HL-60 (cell line): ENCODE measurements around the gene NLRC5.

Experiments
- DNase-seq, 2 experiments: peaks; one replicate each; pipeline ENCODE4 v3.0.0-alpha.2; 2010 to 2020; ENCODE audit warnings: low read depth in 1 of 2, low spot score in 1 of 2
- H3K27ac ChIP-seq: fragments of 250-450 bp; sonication (Bioruptor Pico); replicated peaks from 2 replicates; pipeline ENCODE4 v1.5.1; 2020; ENCODE audit warnings: mild to moderate bottlenecking, moderate library complexity
- H3K27me3 ChIP-seq: fragments of 250-450 bp; sonication (Bioruptor Pico); 2 replicates; pipeline ENCODE4 v1.5.1; 2021; ENCODE audit warnings: mild to moderate bottlenecking, moderate library complexity; ENCODE audit not compliant: insufficient read depth, poor library complexity, severe bottlenecking
- H3K4me3 ChIP-seq: replicated peaks from 2 replicates; pipeline ENCODE4 v1.5.1; 2011; ENCODE audit warnings: mild to moderate bottlenecking, control low read depth, low read length; ENCODE audit not compliant: insufficient read depth
- GABPA ChIP-seq: IDR thresholded peaks from 2 replicates; pipeline ENCODE4 v1.6.1; 2012; ENCODE audit warnings: low read depth
- POLR2AphosphoS5 ChIP-seq: IDR thresholded peaks from 2 replicates; pipeline ENCODE4 v1.6.1; 2012; ENCODE audit warnings: low read depth
- SPI1 ChIP-seq: IDR thresholded peaks from 2 replicates; pipeline ENCODE4 v1.6.1; 2012; ENCODE audit warnings: low read depth, mild to moderate bottlenecking, borderline replicate concordance
- TF ChIP-seq, protein P1 (sequence below): IDR thresholded peaks from 2 replicates; pipeline ENCODE4 v1.6.1; 2012; ENCODE audit warnings: low read depth; ENCODE audit not compliant: insufficient replicate concordance
- TF ChIP-seq, protein P2 (sequence below): IDR thresholded peaks from one replicate; pipeline ENCODE4 v1.5.1; 2011; ENCODE audit warnings: low read length, control low read depth, inconsistent platforms; ENCODE audit not compliant: insufficient read depth

NLRC5 gene

DNA sequence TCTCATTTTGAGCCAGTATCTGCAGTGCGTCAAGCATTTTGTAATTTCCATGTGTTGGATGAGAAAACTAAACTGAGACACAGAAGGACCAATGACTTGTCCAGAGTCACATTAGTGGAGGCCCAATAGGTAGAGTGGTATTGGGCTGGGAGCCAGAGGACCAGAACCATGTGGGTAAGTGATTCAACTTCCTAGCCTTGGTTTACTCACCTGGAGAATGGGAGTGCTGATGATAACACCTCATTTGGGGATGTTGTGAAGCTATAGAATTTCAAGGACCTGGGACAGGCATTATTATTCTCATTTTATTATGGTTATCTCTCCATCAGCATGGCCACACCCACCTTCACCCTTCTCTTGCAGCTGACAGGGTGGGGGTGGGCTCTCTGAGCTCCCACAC lies 111.1 kb downstream of the NLRC5 start:
- DNase-seq: no peak
- Histone ChIP-seq H3K4me3 (no peak overlapping the region), H3K27me3 (no peaks in the 10 kb centered on the region), H3K27ac (no peak overlapping the region)
- TF ChIP-seq, protein P1, sequence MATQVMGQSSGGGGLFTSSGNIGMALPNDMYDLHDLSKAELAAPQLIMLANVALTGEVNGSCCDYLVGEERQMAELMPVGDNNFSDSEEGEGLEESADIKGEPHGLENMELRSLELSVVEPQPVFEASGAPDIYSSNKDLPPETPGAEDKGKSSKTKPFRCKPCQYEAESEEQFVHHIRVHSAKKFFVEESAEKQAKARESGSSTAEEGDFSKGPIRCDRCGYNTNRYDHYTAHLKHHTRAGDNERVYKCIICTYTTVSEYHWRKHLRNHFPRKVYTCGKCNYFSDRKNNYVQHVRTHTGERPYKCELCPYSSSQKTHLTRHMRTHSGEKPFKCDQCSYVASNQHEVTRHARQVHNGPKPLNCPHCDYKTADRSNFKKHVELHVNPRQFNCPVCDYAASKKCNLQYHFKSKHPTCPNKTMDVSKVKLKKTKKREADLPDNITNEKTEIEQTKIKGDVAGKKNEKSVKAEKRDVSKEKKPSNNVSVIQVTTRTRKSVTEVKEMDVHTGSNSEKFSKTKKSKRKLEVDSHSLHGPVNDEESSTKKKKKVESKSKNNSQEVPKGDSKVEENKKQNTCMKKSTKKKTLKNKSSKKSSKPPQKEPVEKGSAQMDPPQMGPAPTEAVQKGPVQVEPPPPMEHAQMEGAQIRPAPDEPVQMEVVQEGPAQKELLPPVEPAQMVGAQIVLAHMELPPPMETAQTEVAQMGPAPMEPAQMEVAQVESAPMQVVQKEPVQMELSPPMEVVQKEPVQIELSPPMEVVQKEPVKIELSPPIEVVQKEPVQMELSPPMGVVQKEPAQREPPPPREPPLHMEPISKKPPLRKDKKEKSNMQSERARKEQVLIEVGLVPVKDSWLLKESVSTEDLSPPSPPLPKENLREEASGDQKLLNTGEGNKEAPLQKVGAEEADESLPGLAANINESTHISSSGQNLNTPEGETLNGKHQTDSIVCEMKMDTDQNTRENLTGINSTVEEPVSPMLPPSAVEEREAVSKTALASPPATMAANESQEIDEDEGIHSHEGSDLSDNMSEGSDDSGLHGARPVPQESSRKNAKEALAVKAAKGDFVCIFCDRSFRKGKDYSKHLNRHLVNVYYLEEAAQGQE: no peak
- TF ChIP-seq POLR2AphosphoS5 (no peak), SPI1 (no peak), GABPA (no peak)
- TF ChIP-seq, protein P2, sequence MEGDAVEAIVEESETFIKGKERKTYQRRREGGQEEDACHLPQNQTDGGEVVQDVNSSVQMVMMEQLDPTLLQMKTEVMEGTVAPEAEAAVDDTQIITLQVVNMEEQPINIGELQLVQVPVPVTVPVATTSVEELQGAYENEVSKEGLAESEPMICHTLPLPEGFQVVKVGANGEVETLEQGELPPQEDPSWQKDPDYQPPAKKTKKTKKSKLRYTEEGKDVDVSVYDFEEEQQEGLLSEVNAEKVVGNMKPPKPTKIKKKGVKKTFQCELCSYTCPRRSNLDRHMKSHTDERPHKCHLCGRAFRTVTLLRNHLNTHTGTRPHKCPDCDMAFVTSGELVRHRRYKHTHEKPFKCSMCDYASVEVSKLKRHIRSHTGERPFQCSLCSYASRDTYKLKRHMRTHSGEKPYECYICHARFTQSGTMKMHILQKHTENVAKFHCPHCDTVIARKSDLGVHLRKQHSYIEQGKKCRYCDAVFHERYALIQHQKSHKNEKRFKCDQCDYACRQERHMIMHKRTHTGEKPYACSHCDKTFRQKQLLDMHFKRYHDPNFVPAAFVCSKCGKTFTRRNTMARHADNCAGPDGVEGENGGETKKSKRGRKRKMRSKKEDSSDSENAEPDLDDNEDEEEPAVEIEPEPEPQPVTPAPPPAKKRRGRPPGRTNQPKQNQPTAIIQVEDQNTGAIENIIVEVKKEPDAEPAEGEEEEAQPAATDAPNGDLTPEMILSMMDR: no peak

DNA sequence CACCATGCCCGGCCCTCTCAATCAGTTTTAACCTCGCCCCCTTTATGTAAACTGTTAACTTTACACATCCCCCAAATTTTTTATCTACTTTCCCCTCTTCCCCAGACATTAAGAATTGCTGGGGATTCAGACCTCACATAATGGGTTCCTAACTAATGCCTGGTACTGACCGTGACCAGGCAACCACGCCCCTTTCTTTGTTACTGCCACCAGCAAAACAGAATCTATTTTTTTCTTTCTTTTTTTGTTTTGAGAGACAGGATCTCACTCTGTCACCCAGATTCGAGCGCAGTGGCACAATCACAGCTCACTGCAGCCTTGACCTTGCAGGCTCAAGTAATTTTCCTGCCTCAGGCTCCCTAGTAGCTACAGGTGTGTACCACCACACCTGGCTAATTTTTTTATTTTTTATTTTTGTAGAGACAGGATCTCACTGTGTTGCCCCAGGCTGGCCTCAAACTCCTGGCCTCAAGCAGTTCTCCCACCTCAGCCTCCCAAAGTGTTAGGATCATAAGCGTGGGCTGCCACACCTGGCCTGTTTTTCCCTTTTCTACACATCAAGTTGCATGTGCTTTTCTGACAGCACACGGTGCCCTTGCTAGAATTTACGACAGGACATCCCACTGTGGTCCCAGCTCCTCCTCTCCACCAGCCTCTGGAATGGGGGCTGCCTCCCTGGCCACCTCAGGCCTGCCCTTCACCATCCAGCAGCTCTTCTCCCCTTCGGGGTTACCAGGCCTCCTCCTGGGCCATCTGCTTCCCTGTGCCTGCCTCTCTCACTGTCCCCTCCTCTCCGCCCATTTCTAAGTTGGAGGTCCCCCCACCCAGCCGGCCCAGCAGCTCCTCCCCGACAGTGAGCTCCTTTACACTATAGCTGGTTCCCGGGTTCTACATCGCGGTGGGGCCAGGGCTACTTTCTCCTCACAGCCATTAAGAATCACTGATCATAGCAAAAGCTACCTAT lies 113.8 kb downstream of the NLRC5 start:
- no peak overlapping the region for H3K27ac ChIP-seq
- no peak for DNase-seq
- H3K4me3 ChIP-seq: no peak overlapping the region
- no peaks in the 10 kb centered on the region for H3K27me3 ChIP-seq
- TF ChIP-seq, protein P1: no peak
- TF ChIP-seq GABPA (no peak), POLR2AphosphoS5 (no peak), SPI1 (no peak)
- TF ChIP-seq, protein P2: no peak

- TF ChIP-seq, protein P2: no peak
- no peak for TF ChIP-seq SPI1
- TF ChIP-seq POLR2AphosphoS5: no peak
- TF ChIP-seq GABPA: no peak
- TF ChIP-seq, protein P1: no peak
- H3K27me3 ChIP-seq: no peaks in the 10 kb centered on the region
- no peak overlapping the region for H3K27ac ChIP-seq
- no peak for DNase-seq
- no peak overlapping the region for H3K4me3 ChIP-seq
Measured at GRCh38 chr16:57104706-57105105, 115.3 kb downstream of the NLRC5 start.
